ENCODE results near the gene PRR35.

PRR35 gene

DNA sequence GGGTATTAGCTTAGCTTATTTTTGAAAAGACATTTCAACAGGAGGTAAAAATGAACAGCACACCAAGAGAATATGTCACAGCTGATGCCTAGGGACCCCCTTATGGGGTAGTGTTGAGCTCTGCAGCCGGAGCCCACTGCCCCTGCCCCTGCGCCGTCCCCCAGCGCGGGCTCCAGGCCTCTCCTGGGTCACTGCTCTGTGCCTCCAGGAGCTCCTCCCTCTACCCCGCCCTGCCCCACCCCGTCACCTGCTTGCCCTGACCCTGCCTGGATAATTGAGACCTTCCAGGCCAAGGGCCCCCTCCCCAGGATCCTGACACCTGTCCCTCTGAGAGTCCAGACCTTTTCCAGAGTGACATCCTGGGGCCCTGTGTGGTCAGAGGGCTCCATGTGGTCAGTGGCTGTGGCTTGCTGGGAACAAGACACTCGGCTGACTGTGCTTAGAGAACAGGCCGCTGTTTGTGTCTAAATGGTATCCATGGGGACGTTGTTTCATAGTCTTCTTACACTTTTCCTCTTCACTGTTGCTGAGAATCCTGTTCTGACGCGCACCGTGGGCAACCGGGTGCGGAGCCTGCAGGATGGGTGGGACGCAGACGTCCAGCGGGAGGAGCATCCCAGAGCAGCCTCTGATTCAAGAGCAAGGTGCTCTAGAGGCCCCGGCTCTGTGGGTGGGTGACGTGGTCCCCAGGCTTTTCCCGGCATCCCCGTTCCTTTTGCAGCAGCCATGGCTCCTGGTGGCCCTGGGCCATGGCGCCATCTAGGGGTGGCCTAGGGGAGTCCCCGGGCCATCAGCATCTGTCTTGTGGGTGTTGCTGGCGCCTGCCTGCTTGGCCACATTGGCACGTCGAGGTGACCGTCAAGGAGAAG, 50.6 kb downstream of the PRR35 start:
- H3K27me3 Mint-ChIP-seq, result no peaks in the 10 kb centered on the region
- peak; percentile 68 for ATAC-seq (ENCODE audit: low read depth)
- no peak overlapping the region for H3K27ac Mint-ChIP-seq
- H3K4me1 Mint-ChIP-seq, result peaks cover 16% of the 10 kb centered on the region
- H3K36me3 Mint-ChIP-seq, result peaks cover 10% of the 10 kb centered on the region
- no peaks in the 10 kb centered on the region for H3K9me3 Mint-ChIP-seq
- H3K4me3 Mint-ChIP-seq, result no peak overlapping the region
- peak in 1 of 2 donors; percentile 42 for DNase-seq (ENCODE audit: low spot score in 2 of 2)

DNA sequence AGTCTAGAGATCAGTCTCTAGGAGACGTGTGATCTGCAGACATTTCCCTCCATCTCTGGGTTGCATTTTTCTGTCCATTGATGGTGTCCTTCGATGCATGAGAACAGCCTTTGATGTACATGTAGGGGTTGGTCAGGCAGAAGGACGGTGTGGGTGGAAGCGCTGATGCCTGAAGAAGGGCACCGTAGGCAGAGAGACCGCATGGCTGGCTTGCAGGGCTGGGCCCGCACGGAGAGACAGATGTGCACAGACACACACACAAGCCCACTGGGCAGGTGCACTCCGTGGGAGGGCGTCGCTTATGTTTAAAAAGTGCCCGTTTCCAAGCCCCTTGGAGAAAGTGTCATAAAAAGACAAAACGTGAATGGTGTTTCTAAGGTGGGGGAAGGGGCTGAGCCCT, 54.9 kb downstream of the PRR35 start:
- no peak overlapping the region for H3K27ac Mint-ChIP-seq
- no peaks in the 10 kb centered on the region for H3K27me3 Mint-ChIP-seq
- DNase-seq (ENCODE audit: low spot score in 2 of 2) (no peak), ATAC-seq (ENCODE audit: low read depth) (no peak)
- H3K36me3 Mint-ChIP-seq, result peaks cover 10% of the 10 kb centered on the region
- no peak overlapping the region for H3K4me3 Mint-ChIP-seq
- H3K9me3 Mint-ChIP-seq, result no peaks in the 10 kb centered on the region
- H3K4me1 Mint-ChIP-seq, result peaks cover 9% of the 10 kb centered on the region
